ENCODE measurements around the gene ANKS1B.
A peak's percentile ranks its signal among the peaks of the same experiment; 100 is the strongest.

Gene ANKS1B

GRCh38 chr12:99271071-99271470 is 713.7 kb downstream of the ANKS1B start:
- Histone ChIP-seq H3K4me1 (ENCODE audit: control insufficient read depth, insufficient read depth, low read length) (no peaks in the 10 kb centered on the region), H3K9me3 (ENCODE audit: control insufficient read depth, insufficient read depth, low read depth, low read length) (no peaks in the 10 kb centered on the region), H3K4me3 (ENCODE audit: low read depth, low read length) (no peak overlapping the region), H3K36me3 (ENCODE audit: control insufficient read depth in 2 of 2, insufficient read depth in 1 of 2, low read length in 2 of 2) (no peaks in the 10 kb centered on the region), H3K27ac (ENCODE audit: extremely low read depth, low read depth, low read length) (no peak overlapping the region)
- TF ChIP-seq ZNF175 (tag by site-specific recombination; IDR thresholded peaks at IDR 0.05) (no peak), TCF7L2 (IDR thresholded peaks at IDR 0.05; ENCODE audit: borderline replicate concordance, low read depth, low read length) (no peak), ZNF704 (tag by site-specific recombination; IDR thresholded peaks at IDR 0.05) (no peak)
- ChIA-PET POLR2A (no interaction called here), CTCF (no interaction called here)

- H3K4me3 ChIP-seq (ENCODE audit: low read depth, low read length), result no peak overlapping the region
These were observed 717.7 kb downstream of the ANKS1B start for GRCh38 chr12:99267038-99267437.

GRCh38 chr12:99265648-99266047 is 719.1 kb downstream of the ANKS1B start:
- TF ChIP-seq ZNF692 (tag by site-specific recombination; IDR thresholded peaks at IDR 0.05) (no peak), BCL11A (tag by site-specific recombination; IDR thresholded peaks at IDR 0.05; ENCODE audit: low read depth) (no peak), ZNF629 (tag by site-specific recombination; IDR thresholded peaks at IDR 0.05) (no peak), REST (tag by site-specific recombination; IDR thresholded peaks at IDR 0.05) (peak; percentile 71; the same call in 1 of the 2 replicates)
- Histone ChIP-seq H3K27ac (ENCODE audit: extremely low read depth, low read depth, low read length) (no peak overlapping the region), H3K36me3 (ENCODE audit: control insufficient read depth in 2 of 2, insufficient read depth in 1 of 2, low read length in 2 of 2) (no peaks in the 10 kb centered on the region), H3K9me3 (ENCODE audit: control insufficient read depth, insufficient read depth, low read depth, low read length) (no peaks in the 10 kb centered on the region), H3K4me3 (ENCODE audit: low read depth, low read length) (no peak overlapping the region), H3K4me1 (ENCODE audit: control insufficient read depth, insufficient read depth, low read length) (no peaks in the 10 kb centered on the region)
- ChIA-PET POLR2A (no interaction called here), CTCF (no interaction called here)

More at GRCh38 chr12:99267038-99267437, 717.7 kb downstream of the ANKS1B start:
- H3K36me3 ChIP-seq (ENCODE audit: control insufficient read depth in 2 of 2, insufficient read depth in 1 of 2, low read length in 2 of 2), result no peaks in the 10 kb centered on the region
- H3K27ac ChIP-seq (ENCODE audit: extremely low read depth, low read depth, low read length), result no peak overlapping the region
- CTCF ChIA-PET, result no interaction called here
- H3K9me3 ChIP-seq (ENCODE audit: control insufficient read depth, insufficient read depth, low read depth, low read length), result no peaks in the 10 kb centered on the region
- POLR2A ChIA-PET, result no interaction called here
- H3K4me1 ChIP-seq (ENCODE audit: control insufficient read depth, insufficient read depth, low read length), result no peaks in the 10 kb centered on the region
- TF ChIP-seq ZNF513 (tag by site-specific recombination; IDR thresholded peaks at IDR 0.05) (no peak), ZNF174 (tag by site-specific recombination; IDR thresholded peaks at IDR 0.05) (no peak), MZF1 (tag by site-specific recombination; IDR thresholded peaks at IDR 0.05; ENCODE audit: borderline replicate concordance) (no peak), SETDB1 (IDR thresholded peaks at IDR 0.05; ENCODE audit: insufficient read length, low read length) (no peak), ZNF660 (tag by site-specific recombination; IDR thresholded peaks at IDR 0.05) (no peak), ZNF449 (tag by site-specific recombination; IDR thresholded peaks at IDR 0.05) (no peak), ZNF155 (tag by site-specific recombination; IDR thresholded peaks at IDR 0.05) (no peak), ZNF114 (tag by site-specific recombination; IDR thresholded peaks at IDR 0.05) (no peak)

All from HEK293 (cell line).